ENCODE results near the gene PHLDB1.
A peak's percentile ranks its signal among the peaks of the same experiment; 100 is the strongest.

PHLDB1 gene

GRCh38 chr11:118705791-118706545 is 98.6 kb downstream of the PHLDB1 start:
- H3K9me3 ChIP-seq (ENCODE audit: insufficient read depth, low read length, severe bottlenecking): no peaks in the 10 kb centered on the region
- H3K4me1 ChIP-seq (ENCODE audit: insufficient read depth, low read length): peaks cover 25% of the 10 kb centered on the region
- H2AFZ ChIP-seq (ENCODE audit: low read depth, low read length): no peak overlapping the region
- no peaks in the 10 kb centered on the region for H4K20me1 ChIP-seq (ENCODE audit: insufficient read depth, low read length)
- no peaks in the 10 kb centered on the region for H3K27me3 ChIP-seq (ENCODE audit: insufficient read depth, low read length, poor library complexity)
- H3K9ac ChIP-seq (ENCODE audit: low read depth, low read length): no peak overlapping the region
- H3K79me2 ChIP-seq (ENCODE audit: insufficient read depth, low read length): no peaks in the 10 kb centered on the region
- H3K36me3 ChIP-seq (ENCODE audit: insufficient read depth, low read length): no peaks in the 10 kb centered on the region
- H3K4me3 ChIP-seq (ENCODE audit: low read depth in 1 of 2, low read length in 2 of 2): no peak overlapping the region
- peak overlapping the region; percentile 49; the same call in 1 of the 2 replicates for H3K4me2 ChIP-seq (ENCODE audit: insufficient read depth, low read length)
- ATAC-seq (ENCODE audit: insufficient read depth, low read depth): no peak
- H3K27ac ChIP-seq (ENCODE audit: low read length): no peak overlapping the region
- TF ChIP-seq CTCF (IDR thresholded peaks at IDR 0.05; ENCODE audit: borderline replicate concordance, extremely low read depth, low read length, poor library complexity, severe bottlenecking) (no peak), EZH2 (IDR thresholded peaks at IDR 0.05; ENCODE audit: borderline replicate concordance, low read depth, low read length, severe bottlenecking) (no peak)
- DNase-seq: no peak

GRCh38 chr11:118706546-118706825 is 99.1 kb downstream of the PHLDB1 start:
- no peaks in the 10 kb centered on the region for H3K36me3 ChIP-seq (ENCODE audit: insufficient read depth, low read length)
- TF ChIP-seq EZH2 (IDR thresholded peaks at IDR 0.05; ENCODE audit: borderline replicate concordance, low read depth, low read length, severe bottlenecking) (no peak), CTCF (IDR thresholded peaks at IDR 0.05; ENCODE audit: borderline replicate concordance, extremely low read depth, low read length, poor library complexity, severe bottlenecking) (no peak)

More at GRCh38 chr11:118706546-118706825, 99.1 kb downstream of the PHLDB1 start:
- ATAC-seq (ENCODE audit: insufficient read depth, low read depth) (no peak), DNase-seq (no peak)
- Histone ChIP-seq H3K4me1 (ENCODE audit: insufficient read depth, low read length) (peaks cover 25% of the 10 kb centered on the region), H3K4me2 (ENCODE audit: insufficient read depth, low read length) (no peak overlapping the region), H3K9ac (ENCODE audit: low read depth, low read length) (no peak overlapping the region), H4K20me1 (ENCODE audit: insufficient read depth, low read length) (no peaks in the 10 kb centered on the region), H2AFZ (ENCODE audit: low read depth, low read length) (no peak overlapping the region), H3K4me3 (ENCODE audit: low read depth in 1 of 2, low read length in 2 of 2) (no peak overlapping the region), H3K27me3 (ENCODE audit: insufficient read depth, low read length, poor library complexity) (no peaks in the 10 kb centered on the region), H3K27ac (ENCODE audit: low read length) (no peak overlapping the region), H3K79me2 (ENCODE audit: insufficient read depth, low read length) (no peaks in the 10 kb centered on the region), H3K9me3 (ENCODE audit: insufficient read depth, low read length, severe bottlenecking) (no peaks in the 10 kb centered on the region)

All from DND-41 (cell line).